ENCODE measurements around the gene CLIP2. TPM values are rescaled to one million over a fixed set of nuclear protein-coding genes. Genes with fewer than 3 reads are reported as not detected.

Gene CLIP2
- total and polyA plus RNA-seq, 2 of the 8 experiments (the other 6 are each of a cell fraction or from before 2014, with no cell fraction given): 8.3 to 41.5 TPM

GRCh38 chr7:74424291-74424880 is 135.2 kb downstream of the CLIP2 start (continued):
- TF ChIP-seq, protein P1, sequence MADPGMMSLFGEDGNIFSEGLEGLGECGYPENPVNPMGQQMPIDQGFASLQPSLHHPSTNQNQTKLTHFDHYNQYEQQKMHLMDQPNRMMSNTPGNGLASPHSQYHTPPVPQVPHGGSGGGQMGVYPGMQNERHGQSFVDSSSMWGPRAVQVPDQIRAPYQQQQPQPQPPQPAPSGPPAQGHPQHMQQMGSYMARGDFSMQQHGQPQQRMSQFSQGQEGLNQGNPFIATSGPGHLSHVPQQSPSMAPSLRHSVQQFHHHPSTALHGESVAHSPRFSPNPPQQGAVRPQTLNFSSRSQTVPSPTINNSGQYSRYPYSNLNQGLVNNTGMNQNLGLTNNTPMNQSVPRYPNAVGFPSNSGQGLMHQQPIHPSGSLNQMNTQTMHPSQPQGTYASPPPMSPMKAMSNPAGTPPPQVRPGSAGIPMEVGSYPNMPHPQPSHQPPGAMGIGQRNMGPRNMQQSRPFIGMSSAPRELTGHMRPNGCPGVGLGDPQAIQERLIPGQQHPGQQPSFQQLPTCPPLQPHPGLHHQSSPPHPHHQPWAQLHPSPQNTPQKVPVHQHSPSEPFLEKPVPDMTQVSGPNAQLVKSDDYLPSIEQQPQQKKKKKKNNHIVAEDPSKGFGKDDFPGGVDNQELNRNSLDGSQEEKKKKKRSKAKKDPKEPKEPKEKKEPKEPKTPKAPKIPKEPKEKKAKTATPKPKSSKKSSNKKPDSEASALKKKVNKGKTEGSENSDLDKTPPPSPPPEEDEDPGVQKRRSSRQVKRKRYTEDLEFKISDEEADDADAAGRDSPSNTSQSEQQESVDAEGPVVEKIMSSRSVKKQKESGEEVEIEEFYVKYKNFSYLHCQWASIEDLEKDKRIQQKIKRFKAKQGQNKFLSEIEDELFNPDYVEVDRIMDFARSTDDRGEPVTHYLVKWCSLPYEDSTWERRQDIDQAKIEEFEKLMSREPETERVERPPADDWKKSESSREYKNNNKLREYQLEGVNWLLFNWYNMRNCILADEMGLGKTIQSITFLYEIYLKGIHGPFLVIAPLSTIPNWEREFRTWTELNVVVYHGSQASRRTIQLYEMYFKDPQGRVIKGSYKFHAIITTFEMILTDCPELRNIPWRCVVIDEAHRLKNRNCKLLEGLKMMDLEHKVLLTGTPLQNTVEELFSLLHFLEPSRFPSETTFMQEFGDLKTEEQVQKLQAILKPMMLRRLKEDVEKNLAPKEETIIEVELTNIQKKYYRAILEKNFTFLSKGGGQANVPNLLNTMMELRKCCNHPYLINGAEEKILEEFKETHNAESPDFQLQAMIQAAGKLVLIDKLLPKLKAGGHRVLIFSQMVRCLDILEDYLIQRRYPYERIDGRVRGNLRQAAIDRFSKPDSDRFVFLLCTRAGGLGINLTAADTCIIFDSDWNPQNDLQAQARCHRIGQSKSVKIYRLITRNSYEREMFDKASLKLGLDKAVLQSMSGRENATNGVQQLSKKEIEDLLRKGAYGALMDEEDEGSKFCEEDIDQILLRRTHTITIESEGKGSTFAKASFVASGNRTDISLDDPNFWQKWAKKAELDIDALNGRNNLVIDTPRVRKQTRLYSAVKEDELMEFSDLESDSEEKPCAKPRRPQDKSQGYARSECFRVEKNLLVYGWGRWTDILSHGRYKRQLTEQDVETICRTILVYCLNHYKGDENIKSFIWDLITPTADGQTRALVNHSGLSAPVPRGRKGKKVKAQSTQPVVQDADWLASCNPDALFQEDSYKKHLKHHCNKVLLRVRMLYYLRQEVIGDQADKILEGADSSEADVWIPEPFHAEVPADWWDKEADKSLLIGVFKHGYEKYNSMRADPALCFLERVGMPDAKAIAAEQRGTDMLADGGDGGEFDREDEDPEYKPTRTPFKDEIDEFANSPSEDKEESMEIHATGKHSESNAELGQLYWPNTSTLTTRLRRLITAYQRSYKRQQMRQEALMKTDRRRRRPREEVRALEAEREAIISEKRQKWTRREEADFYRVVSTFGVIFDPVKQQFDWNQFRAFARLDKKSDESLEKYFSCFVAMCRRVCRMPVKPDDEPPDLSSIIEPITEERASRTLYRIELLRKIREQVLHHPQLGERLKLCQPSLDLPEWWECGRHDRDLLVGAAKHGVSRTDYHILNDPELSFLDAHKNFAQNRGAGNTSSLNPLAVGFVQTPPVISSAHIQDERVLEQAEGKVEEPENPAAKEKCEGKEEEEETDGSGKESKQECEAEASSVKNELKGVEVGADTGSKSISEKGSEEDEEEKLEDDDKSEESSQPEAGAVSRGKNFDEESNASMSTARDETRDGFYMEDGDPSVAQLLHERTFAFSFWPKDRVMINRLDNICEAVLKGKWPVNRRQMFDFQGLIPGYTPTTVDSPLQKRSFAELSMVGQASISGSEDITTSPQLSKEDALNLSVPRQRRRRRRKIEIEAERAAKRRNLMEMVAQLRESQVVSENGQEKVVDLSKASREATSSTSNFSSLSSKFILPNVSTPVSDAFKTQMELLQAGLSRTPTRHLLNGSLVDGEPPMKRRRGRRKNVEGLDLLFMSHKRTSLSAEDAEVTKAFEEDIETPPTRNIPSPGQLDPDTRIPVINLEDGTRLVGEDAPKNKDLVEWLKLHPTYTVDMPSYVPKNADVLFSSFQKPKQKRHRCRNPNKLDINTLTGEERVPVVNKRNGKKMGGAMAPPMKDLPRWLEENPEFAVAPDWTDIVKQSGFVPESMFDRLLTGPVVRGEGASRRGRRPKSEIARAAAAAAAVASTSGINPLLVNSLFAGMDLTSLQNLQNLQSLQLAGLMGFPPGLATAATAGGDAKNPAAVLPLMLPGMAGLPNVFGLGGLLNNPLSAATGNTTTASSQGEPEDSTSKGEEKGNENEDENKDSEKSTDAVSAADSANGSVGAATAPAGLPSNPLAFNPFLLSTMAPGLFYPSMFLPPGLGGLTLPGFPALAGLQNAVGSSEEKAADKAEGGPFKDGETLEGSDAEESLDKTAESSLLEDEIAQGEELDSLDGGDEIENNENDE (IDR thresholded peaks at IDR 0.05; ENCODE audit: insufficient replicate concordance, low read length): no peak
- TF ChIP-seq RBBP5 (IDR thresholded peaks at IDR 0.05; ENCODE audit: borderline replicate concordance, low read depth, low read length) (no peak), TAF7 (optimal IDR thresholded peaks at IDR 0.05; ENCODE audit: borderline replicate concordance, low read depth, low read length) (no peak), NANOG (IDR thresholded peaks at IDR 0.05; ENCODE audit: insufficient read depth, low read depth, low read length, poor library complexity, severe bottlenecking) (no peak), RXRA (IDR thresholded peaks at IDR 0.05; ENCODE audit: insufficient read depth, low read depth, low read length) (no peak), TCF12 (IDR thresholded peaks at IDR 0.05; ENCODE audit: low read depth, low read length) (no peak)
